Measurements from ENCODE around the gene CCSER2.

CCSER2 gene

DNA sequence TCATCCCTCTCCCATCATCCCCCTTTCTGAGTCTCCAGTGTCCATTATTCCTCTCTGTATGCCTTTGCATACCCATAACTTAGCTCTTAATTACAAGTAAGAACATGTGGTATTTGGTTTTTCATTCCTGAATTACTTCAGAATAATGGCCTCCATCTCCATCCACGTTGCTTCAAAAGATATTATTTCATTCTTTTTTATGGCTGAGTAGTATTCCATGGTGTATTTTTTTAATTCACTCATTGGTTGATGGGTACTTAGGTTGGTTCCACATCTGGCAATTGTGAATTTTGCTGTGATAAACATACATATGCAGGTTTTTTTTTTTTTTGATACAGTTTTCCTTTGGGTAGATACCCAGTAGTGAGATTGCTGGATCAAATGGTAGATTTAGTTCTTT lies 40.4 kb downstream of the CCSER2 start:
- no peak overlapping the region for H3K27ac ChIP-seq
- TF ChIP-seq ZFX (IDR thresholded peaks at IDR 0.05; ENCODE audit: borderline replicate concordance) = no peak
- TF ChIP-seq, protein P1, sequence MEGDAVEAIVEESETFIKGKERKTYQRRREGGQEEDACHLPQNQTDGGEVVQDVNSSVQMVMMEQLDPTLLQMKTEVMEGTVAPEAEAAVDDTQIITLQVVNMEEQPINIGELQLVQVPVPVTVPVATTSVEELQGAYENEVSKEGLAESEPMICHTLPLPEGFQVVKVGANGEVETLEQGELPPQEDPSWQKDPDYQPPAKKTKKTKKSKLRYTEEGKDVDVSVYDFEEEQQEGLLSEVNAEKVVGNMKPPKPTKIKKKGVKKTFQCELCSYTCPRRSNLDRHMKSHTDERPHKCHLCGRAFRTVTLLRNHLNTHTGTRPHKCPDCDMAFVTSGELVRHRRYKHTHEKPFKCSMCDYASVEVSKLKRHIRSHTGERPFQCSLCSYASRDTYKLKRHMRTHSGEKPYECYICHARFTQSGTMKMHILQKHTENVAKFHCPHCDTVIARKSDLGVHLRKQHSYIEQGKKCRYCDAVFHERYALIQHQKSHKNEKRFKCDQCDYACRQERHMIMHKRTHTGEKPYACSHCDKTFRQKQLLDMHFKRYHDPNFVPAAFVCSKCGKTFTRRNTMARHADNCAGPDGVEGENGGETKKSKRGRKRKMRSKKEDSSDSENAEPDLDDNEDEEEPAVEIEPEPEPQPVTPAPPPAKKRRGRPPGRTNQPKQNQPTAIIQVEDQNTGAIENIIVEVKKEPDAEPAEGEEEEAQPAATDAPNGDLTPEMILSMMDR (IDR thresholded peaks at IDR 0.05) = no peak

DNA sequence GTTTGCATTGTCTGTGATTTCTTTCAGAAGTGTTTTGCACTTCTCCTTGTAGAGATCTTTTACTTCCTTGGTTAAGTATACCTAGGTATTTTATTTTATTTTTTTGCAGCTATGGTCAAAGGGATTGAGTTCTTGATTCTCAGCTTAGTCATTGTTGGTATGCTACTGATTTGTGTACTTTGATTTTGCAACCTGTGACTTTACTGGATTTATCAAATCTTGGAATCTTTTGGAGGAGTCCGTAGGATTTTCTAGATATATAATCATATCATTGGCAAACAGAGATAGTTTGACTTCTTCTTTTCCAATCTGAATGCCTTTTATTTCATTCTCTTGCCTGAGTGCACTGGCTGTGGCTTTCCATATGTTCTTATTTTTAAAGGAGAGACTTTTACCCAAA lies 41.9 kb downstream of the CCSER2 start:
- TF ChIP-seq, protein P1 (IDR thresholded peaks at IDR 0.05) = no peak
- no peak for TF ChIP-seq ZFX (IDR thresholded peaks at IDR 0.05; ENCODE audit: borderline replicate concordance)
- no peak overlapping the region for H3K27ac ChIP-seq

DNA sequence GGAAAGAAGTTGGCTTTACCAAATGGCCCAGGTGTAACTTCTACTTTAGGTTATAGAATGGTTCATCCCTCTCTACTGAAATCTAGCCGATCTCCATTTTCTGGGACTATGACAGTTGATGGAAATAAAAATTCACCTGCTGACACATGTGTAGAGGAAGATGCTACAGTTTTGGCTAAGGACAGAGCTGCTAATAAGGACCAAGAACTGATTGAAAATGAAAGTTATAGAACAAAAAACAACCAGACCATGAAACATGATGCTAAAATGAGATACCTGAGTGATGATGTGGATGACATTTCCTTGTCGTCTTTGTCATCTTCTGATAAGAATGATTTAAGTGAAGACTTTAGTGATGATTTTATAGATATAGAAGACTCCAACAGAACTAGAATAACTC lies 43.6 kb downstream of the CCSER2 start:
- H3K27ac ChIP-seq = no peak overlapping the region
- TF ChIP-seq, protein P1 (IDR thresholded peaks at IDR 0.05) = no peak
- TF ChIP-seq ZFX (IDR thresholded peaks at IDR 0.05; ENCODE audit: borderline replicate concordance) = no peak

DNA sequence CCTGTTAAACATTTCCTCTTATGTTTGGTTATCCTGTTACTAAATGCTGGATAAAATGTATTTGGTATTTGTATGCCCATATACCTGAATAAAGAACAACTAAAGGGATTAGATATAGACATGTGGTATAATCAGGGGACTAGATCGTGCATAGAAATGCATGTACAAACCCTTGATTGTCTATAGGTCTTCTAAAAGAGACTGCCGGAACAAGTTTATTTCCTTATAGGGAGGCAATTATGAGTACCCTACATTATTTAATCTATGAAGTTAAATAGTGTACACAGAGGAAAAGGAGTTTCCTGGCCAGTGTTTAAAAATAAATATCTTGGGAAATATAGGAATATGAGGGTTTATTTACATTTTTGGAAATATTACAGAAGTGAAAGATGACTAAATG lies 44.6 kb downstream of the CCSER2 start:
- TF ChIP-seq ZFX (IDR thresholded peaks at IDR 0.05; ENCODE audit: borderline replicate concordance) = no peak
- TF ChIP-seq, protein P1 (IDR thresholded peaks at IDR 0.05) = no peak
- no peak overlapping the region for H3K27ac ChIP-seq

DNA sequence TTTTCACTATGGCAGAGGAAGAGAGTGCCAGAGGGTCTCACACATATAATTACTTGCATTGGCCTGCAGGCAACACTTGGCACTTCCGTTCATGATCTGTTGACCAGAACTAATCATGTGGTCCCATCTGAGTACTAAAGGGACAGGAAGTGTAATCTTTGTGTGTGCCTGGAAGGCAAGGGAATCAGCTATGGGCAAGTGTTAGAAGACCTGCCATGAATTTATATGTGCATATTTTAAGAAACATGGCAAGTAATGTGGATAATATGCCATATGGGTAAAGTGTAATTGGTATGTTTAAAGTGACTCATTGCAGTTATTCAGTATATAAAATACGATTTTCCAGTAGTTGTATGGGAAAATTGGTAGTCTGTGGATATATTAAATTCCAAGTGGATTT lies 46.1 kb downstream of the CCSER2 start:
- no peak overlapping the region for H3K27ac ChIP-seq
- TF ChIP-seq ZFX (IDR thresholded peaks at IDR 0.05; ENCODE audit: borderline replicate concordance) = no peak
- TF ChIP-seq, protein P1 (IDR thresholded peaks at IDR 0.05) = no peak

DNA sequence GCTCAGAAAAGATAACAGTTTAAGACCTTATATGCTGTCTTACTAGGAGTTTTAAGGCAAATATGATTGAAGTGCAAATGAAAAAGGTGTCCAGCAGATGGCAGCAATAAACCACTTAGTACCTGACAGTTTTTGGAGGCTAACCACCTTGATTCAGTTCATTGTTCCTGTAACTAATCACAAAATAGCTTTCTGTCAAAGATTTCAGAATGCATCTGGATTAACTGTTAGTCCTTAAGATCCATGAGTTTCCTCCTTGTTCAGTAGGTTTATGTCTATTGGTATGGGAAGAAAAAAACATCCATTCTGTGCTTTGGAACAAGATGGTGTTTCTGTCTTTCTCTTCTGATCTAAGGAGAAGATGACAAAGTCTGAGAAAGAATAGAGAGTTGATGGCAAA lies 46.6 kb downstream of the CCSER2 start:
- H3K27ac ChIP-seq = no peak overlapping the region
- no peak for TF ChIP-seq ZFX (IDR thresholded peaks at IDR 0.05; ENCODE audit: borderline replicate concordance)
- TF ChIP-seq, protein P1 (IDR thresholded peaks at IDR 0.05) = peak; percentile 82

DNA sequence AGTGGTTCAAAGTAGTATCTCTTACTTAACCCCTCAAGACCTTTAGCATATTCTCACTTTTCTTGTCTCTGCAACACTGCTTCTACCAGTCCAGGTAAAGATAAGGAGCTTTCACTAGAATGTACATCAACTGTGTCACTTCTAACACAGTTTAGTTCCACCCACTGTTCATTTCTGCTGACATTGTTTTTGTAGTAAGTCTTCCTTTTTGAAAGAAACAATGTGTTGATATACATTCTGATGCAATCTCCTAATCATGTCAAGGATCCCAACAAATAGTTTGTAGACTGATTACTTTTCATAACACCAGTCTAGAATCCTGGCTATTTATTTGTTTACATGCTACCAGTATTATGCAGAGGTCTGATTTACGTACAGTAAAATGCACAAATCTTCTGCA lies 47.5 kb downstream of the CCSER2 start:
- no peak for TF ChIP-seq ZFX (IDR thresholded peaks at IDR 0.05; ENCODE audit: borderline replicate concordance)
- TF ChIP-seq, protein P1 (IDR thresholded peaks at IDR 0.05) = no peak
- no peak overlapping the region for H3K27ac ChIP-seq
